H1 (cell line): ENCODE data around the gene SENP3. TPM values are rescaled to one million over a fixed set of nuclear protein-coding genes. Genes with fewer than 3 reads are reported as not detected.

ENCODE experiments used
- CTCF ChIA-PET: fragments of 300-600 bp; sonication (Branson Sonifier 250); formaldehyde crosslinking; loops from one replicate; lab custom pipeline; 2021; ENCODE audit not compliant: partially characterized antibody; lab: Charles Lee
- POLR2A ChIA-PET: fragments of 300-600 bp; sonication (Branson Sonifier 250); formaldehyde crosslinking; loops from one replicate; lab custom pipeline; 2021; ENCODE audit warnings: inconsistent platforms; ENCODE audit not compliant: partially characterized antibody; lab: Charles Lee
- DNase-seq, 2 experiments: peaks; one replicate each; pipeline versions ENCODE4 v3.0.0 to v3.0.0-alpha.2; 2010 to 2022; ENCODE audit warnings: low spot score in 2 of 2, low read depth in 1 of 2, mixed read lengths in 1 of 2
- FAIRE-seq: peaks from 2 replicates; lab custom pipeline; 2011; peaks lifted over from hg19 to GRCh38; lab: Jason Lieb, UNC
- H2AFZ ChIP-seq: 2 replicates; pipeline ENCODE4 v1.8.1; 2012; ENCODE audit warnings: low read length, inconsistent platforms
- H2AK5ac ChIP-seq: 2 replicates; pipeline ENCODE4 v1.6.1; 2013; ENCODE audit warnings: low read depth, low read length
- H2BK120ac ChIP-seq: replicated peaks from 2 replicates; pipeline ENCODE3; 2013; ENCODE audit warnings: low read depth, low read length, inconsistent platforms
- H2BK12ac ChIP-seq: 2 replicates; pipeline ENCODE4 v1.6.1; 2013; ENCODE audit warnings: low read depth, low read length
- H2BK15ac ChIP-seq: 2 replicates; pipeline ENCODE4 v1.6.1; 2013; ENCODE audit warnings: low read length
- H2BK20ac ChIP-seq: 2 replicates; pipeline ENCODE4 v1.6.1; 2013; ENCODE audit warnings: low read length
- H2BK5ac ChIP-seq: 2 replicates; pipeline ENCODE4 v1.6.1; 2013; ENCODE audit warnings: low read depth, low read length
- H3K14ac ChIP-seq: 2 replicates; pipeline ENCODE4 v1.6.1; 2013; ENCODE audit warnings: inconsistent platforms; ENCODE audit not compliant: insufficient read length
- H3K18ac ChIP-seq: 2 replicates; pipeline ENCODE4 v1.6.1; 2013; ENCODE audit warnings: low read length; ENCODE audit errors: extremely low read depth
- H3K23ac ChIP-seq: 2 replicates; pipeline ENCODE4 v1.6.1; 2013; ENCODE audit warnings: inconsistent platforms; ENCODE audit not compliant: insufficient read length
- H3K23me2 ChIP-seq: 2 replicates; pipeline ENCODE4 v1.6.1; 2013; ENCODE audit warnings: low read depth, low read length
- H3K27ac ChIP-seq: 2 replicates; pipeline ENCODE4 v1.6.1; 2011; ENCODE audit warnings: low read depth, low read length, inconsistent platforms
- H3K27me3 ChIP-seq, 4 experiments: replicated peaks in 1 of 4; 1 replicate in 1 of 4; 2 replicates in 3 of 4; pipeline versions ENCODE4 v1.6.1 to v1.8.1; 2011 to 2013; ENCODE audit warnings: low read length in 3 of 4, mild to moderate bottlenecking in 3 of 4, inconsistent platforms in 2 of 4, mixed read lengths in 2 of 4, moderate library complexity in 1 of 4; ENCODE audit not compliant: control insufficient read depth in 3 of 4, insufficient read depth in 3 of 4; ENCODE audit errors: extremely low read depth in 1 of 4
- H3K36me3 ChIP-seq, 4 experiments: 2 replicates each; pipeline versions ENCODE4 v1.6.1 to v1.8.1; 2011 to 2013; ENCODE audit warnings: mild to moderate bottlenecking in 4 of 4, low read length in 3 of 4, moderate library complexity in 2 of 4, control low read depth in 1 of 4, inconsistent platforms in 1 of 4; ENCODE audit not compliant: insufficient read depth in 4 of 4, control insufficient read depth in 2 of 4
- H3K4ac ChIP-seq: replicated peaks from 2 replicates; pipeline ENCODE3; 2013; ENCODE audit warnings: low read length, low read depth, mixed read lengths, inconsistent platforms; ENCODE audit not compliant: insufficient read length
- H3K4me1 ChIP-seq, 4 experiments: replicated peaks in 1 of 4; 1 replicate in 1 of 4; 2 replicates in 3 of 4; pipeline versions ENCODE4 v1.6.1 to v1.8.1; 2011 to 2013; ENCODE audit warnings: low read length in 3 of 4, inconsistent platforms in 2 of 4, mixed read lengths in 1 of 4; ENCODE audit not compliant: insufficient read depth in 4 of 4, control insufficient read depth in 3 of 4
- H3K4me2 ChIP-seq, 2 experiments: 2 replicates each; pipeline versions ENCODE4 v1.6.1 to v1.8.1; 2011 to 2013; ENCODE audit warnings: low read depth in 2 of 2, low read length in 2 of 2, control low read depth in 1 of 2, inconsistent platforms in 1 of 2, mild to moderate bottlenecking in 1 of 2; ENCODE audit not compliant: insufficient read depth in 1 of 2
- H3K4me3 ChIP-seq, 4 experiments: fragments of 200-600, 300-600 bp in 1 of 4; sonication (generic), shearing (Covaris generic), sonication (Bioruptor Twin) in 1 of 4; 2 replicates each; pipeline versions ENCODE4 v1.5.1 to v1.8.1; 2011 to 2016; ENCODE audit warnings: low read length in 4 of 4, low read depth in 3 of 4, control low read depth in 2 of 4, inconsistent platforms in 2 of 4, mild to moderate bottlenecking in 2 of 4, mixed read lengths in 1 of 4, moderate library complexity in 1 of 4; ENCODE audit not compliant: insufficient read depth in 2 of 4; ENCODE audit errors: extremely low read depth in 1 of 4
- H3K56ac ChIP-seq: replicated peaks from 2 replicates; pipeline ENCODE3; 2013; ENCODE audit warnings: low read depth, mild to moderate bottlenecking, mixed read lengths, low read length, inconsistent platforms; ENCODE audit not compliant: insufficient read length
- H3K79me1 ChIP-seq: 2 replicates; pipeline ENCODE4 v1.6.1; 2013; ENCODE audit warnings: low read depth, low read length, control low read depth
- H3K79me2 ChIP-seq, 2 experiments: 2 replicates each; pipeline versions ENCODE4 v1.6.1 to v1.8.1; 2012 to 2013; ENCODE audit warnings: low read length in 2 of 2, mild to moderate bottlenecking in 2 of 2, inconsistent platforms in 1 of 2; ENCODE audit not compliant: insufficient read depth in 2 of 2, control insufficient read depth in 1 of 2
- H3K9ac ChIP-seq, 4 experiments: replicated peaks in 1 of 4; 1 replicate in 1 of 4; 2 replicates in 3 of 4; pipeline versions ENCODE4 v1.6.1 to v1.8.1; 2011 to 2013; ENCODE audit warnings: low read depth in 3 of 4, low read length in 3 of 4, control low read depth in 2 of 4, mild to moderate bottlenecking in 2 of 4, moderate library complexity in 2 of 4, inconsistent platforms in 1 of 4; ENCODE audit errors: extremely low read depth in 1 of 4
- H3K9me3 ChIP-seq, 2 experiments: 2 replicates each; pipeline versions ENCODE4 v1.6.1 to v1.8.1; 2012 to 2013; ENCODE audit warnings: mild to moderate bottlenecking in 2 of 2, moderate library complexity in 2 of 2, control low read depth in 1 of 2, inconsistent platforms in 1 of 2, low read depth in 1 of 2, low read length in 1 of 2, mixed read lengths in 1 of 2; ENCODE audit not compliant: insufficient read depth in 2 of 2
- H4K20me1 ChIP-seq, 2 experiments: replicated peaks in 1 of 2; 2 replicates each; pipeline versions ENCODE3 to v1.8.1; 2011 to 2013; ENCODE audit warnings: inconsistent platforms in 2 of 2, low read length in 2 of 2, mild to moderate bottlenecking in 1 of 2; ENCODE audit not compliant: insufficient read depth in 2 of 2, control insufficient read depth in 1 of 2
- H4K5ac ChIP-seq: 2 replicates; pipeline ENCODE4 v1.6.1; 2013; ENCODE audit warnings: low read length, low read depth, mixed read lengths, inconsistent platforms; ENCODE audit not compliant: insufficient read length
- H4K8ac ChIP-seq: 2 replicates; pipeline ENCODE4 v1.8.0; 2013; ENCODE audit warnings: mild to moderate bottlenecking, moderate library complexity, low read length, inconsistent platforms; ENCODE audit not compliant: insufficient read depth; ENCODE audit errors: extremely low read depth
- H4K91ac ChIP-seq: replicated peaks from 2 replicates; pipeline ENCODE3; 2013; ENCODE audit warnings: low read length, mixed read lengths, inconsistent platforms; ENCODE audit not compliant: insufficient read length
- ASH2L ChIP-seq: fragments of 200-600, 300-600 bp; sonication (generic); IDR thresholded peaks from one replicate; pipeline ENCODE4 v1.7.1; 2017; ENCODE audit warnings: low read length
- CBX5 ChIP-seq: fragments of 300-800, 300-1000 bp; sonication (generic); IDR thresholded peaks from 2 replicates; pipeline ENCODE4 v1.7.1; 2016; ENCODE audit warnings: antibody characterized with exemption, low read length, low read depth
- FOSL1 ChIP-seq: IDR thresholded peaks from 2 replicates; pipeline ENCODE4 v1.6.1; 2011; ENCODE audit warnings: mild to moderate bottlenecking, low read depth, low read length, moderate library complexity; ENCODE audit not compliant: insufficient read depth
- HDAC2 ChIP-seq, 2 experiments: fragments of 300-600 bp in 1 of 2; sonication (generic) in 1 of 2; IDR thresholded peaks; 2 replicates each; pipeline ENCODE4 v1.6.1; 2011 to 2012; ENCODE audit warnings: low read depth in 2 of 2, low read length in 2 of 2, mild to moderate bottlenecking in 2 of 2, moderate library complexity in 2 of 2, borderline replicate concordance in 1 of 2, inconsistent platforms in 1 of 2
- JUN ChIP-seq: IDR thresholded peaks from 2 replicates; pipeline ENCODE4 v1.6.1; 2011; ENCODE audit warnings: low read depth, mild to moderate bottlenecking, improper control_type of control experiment, low read length
- JUND ChIP-seq: IDR thresholded peaks from 2 replicates; pipeline ENCODE4 v1.6.1; 2011; ENCODE audit warnings: mild to moderate bottlenecking, improper control_type of control experiment, low read length
- NRF1 ChIP-seq: IDR thresholded peaks from 2 replicates; pipeline ENCODE4 v1.6.1; 2011; ENCODE audit warnings: mild to moderate bottlenecking, low read depth, low read length, improper control_type of control experiment
- RAD21 ChIP-seq, 2 experiments: IDR thresholded peaks in 1 of 2; conservative IDR thresholded peaks in 1 of 2; 2 replicates each; pipeline ENCODE4 v1.6.1; 2011; ENCODE audit warnings: low read depth in 2 of 2, low read length in 2 of 2, improper control_type of control experiment in 1 of 2, inconsistent platforms in 1 of 2, mild to moderate bottlenecking in 1 of 2, moderate library complexity in 1 of 2
- RBBP5 ChIP-seq: IDR thresholded peaks from 2 replicates; pipeline ENCODE4 v1.7.1; 2012; ENCODE audit warnings: low read depth, mild to moderate bottlenecking, inconsistent platforms, low read length, moderate library complexity, borderline replicate concordance
- RNF2 ChIP-seq: fragments of 200-900, 300-1000 bp; sonication (generic); IDR thresholded peaks from 2 replicates; pipeline ENCODE4 v1.7.1; 2016; ENCODE audit warnings: borderline replicate concordance, low read depth, mild to moderate bottlenecking, antibody characterized with exemption, low read length; ENCODE audit not compliant: poor library complexity, severe bottlenecking; ENCODE audit errors: missing control alignments
- SIX5 ChIP-seq: IDR thresholded peaks from 2 replicates; pipeline ENCODE4 v1.6.1; 2011; ENCODE audit warnings: mild to moderate bottlenecking, low read depth, low read length
- ZNF274 ChIP-seq: IDR thresholded peaks from 2 replicates; pipeline ENCODE4 v1.7.0; 2012; ENCODE audit warnings: low read length, borderline replicate concordance; ENCODE audit errors: extremely low read depth
- WGBS, 2 experiments: shearing (Covaris generic) in 1 of 2; methylation state at CpG; one replicate each; pipeline versions ENCODE4 v1.1.6 to v1.1.7; 2013 to 2015; ENCODE audit warnings: low lambda C conversion rate in 2 of 2, mixed read lengths in 2 of 2, inconsistent platforms in 1 of 2, low coverage in 1 of 2, missing lambda C conversion rate in 1 of 2; ENCODE audit not compliant: insufficient replicate concordance in 2 of 2, insufficient coverage in 1 of 2, insufficient read length in 1 of 2; ENCODE audit errors: extremely low coverage in 1 of 2, missing lambda C conversion rate in 1 of 2; 5-methylcytosine and 5-hydroxymethylcytosine counted together
- polyA plus RNA-seq, 7 experiments: library from polyadenylated mRNA; depleted of rRNA in 3 of 7; stranded (reverse) in 5 of 7; unstranded in 2 of 7; fragments of >200 nt in 5 of 7; fragments of 200-250 nt in 2 of 7; gene quantifications; 1 replicate in 5 of 7; 2 replicates in 1 of 7; 4 replicates in 1 of 7; pipeline versions ENCODE4 v1.2.1 to v1.2.3, GENCODE V29; 2011 to 2013; ENCODE audit warnings: missing spikeins in 2 of 7, mixed read lengths in 2 of 7
- total RNA-seq: library from RNA; stranded (reverse); fragmentation: NEBNext Ultra II Directional; extraction: Animal tissue kit (Norgen Biotek cat#: 25700); gene quantifications from 2 replicates; pipeline ENCODE4 v1.2.1, GENCODE V29; 2021

The SENP3 gene
- total and polyA plus RNA-seq, 2 of the 8 experiments (the other 6 are each of a cell fraction or from before 2014, with no cell fraction given) = 86.2 to 129 TPM

DNA sequence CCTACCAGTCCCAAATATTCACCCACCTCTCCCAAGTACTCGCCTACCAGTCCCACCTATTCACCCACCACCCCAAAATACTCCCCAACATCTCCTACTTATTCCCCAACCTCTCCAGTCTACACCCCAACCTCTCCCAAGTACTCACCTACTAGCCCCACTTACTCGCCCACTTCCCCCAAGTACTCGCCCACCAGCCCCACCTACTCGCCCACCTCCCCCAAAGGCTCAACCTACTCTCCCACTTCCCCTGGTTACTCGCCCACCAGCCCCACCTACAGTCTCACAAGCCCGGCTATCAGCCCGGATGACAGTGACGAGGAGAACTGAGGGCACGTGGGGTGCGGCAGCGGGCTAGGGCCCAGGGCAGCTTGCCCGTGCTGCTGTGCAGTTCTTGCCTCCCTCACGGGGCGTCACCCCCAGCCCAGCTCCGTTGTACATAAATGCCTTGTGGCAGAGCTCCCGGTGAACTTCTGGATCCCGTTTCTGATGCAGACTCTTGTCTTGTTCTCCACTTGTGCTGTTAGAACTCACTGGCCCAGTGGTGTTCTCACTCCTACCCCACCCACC is 47.8 kb upstream of the SENP3 start:
- H3K36me3 ChIP-seq = peaks cover 28 to 51% (median 46%) of the 10 kb centered on the region in 4 experiments
- no peak overlapping the region for H3K18ac ChIP-seq
- peaks cover 0 to 16% of the 10 kb centered on the region in 2 experiments for H4K20me1 ChIP-seq
- no peak overlapping the region for H3K4ac ChIP-seq
- no peak overlapping the region for H2BK15ac ChIP-seq
- WGBS, 2 experiments = 89% methylated on average over 16 of the region's 17 CpGs; no CpG with 5 or more reads in 1 of the 2 experiments
- H2BK120ac ChIP-seq = no peak overlapping the region
- no peaks in the 10 kb centered on the region for H3K27me3 ChIP-seq
- DNase-seq (no peak), FAIRE-seq (no peak)
- POLR2A ChIA-PET = interaction anchor here (0.7 to 4.5 kb wide), 11 partner anchors 9 to 73 kb away, joined by 3 to 24 read pairs (median 4); partner anchors contain the start of genes POLR2A and TNFSF13
- H3K23ac ChIP-seq = no peak overlapping the region
- H3K4me1 ChIP-seq = no peaks in the 10 kb centered on the region
- CTCF ChIA-PET = interaction anchor here (0.7 to 11.8 kb wide), 45 partner anchors 7 to 509 kb away, joined by 3 to 251 read pairs (median 4); partner anchors contain the start of genes SENP3, TMEM256, TMEM95 and TNFSF13
- no peak overlapping the region for H3K27ac ChIP-seq
- no peak overlapping the region for H2BK12ac ChIP-seq
- H3K79me1 ChIP-seq = no peaks in the 10 kb centered on the region; the same call in 1 of the 2 replicates
- H3K56ac ChIP-seq = no peak overlapping the region
- H3K9ac ChIP-seq = no peak overlapping the region
- no peak overlapping the region for H3K4me3 ChIP-seq
- no peaks in the 10 kb centered on the region for H3K9me3 ChIP-seq
- H4K91ac ChIP-seq = no peak overlapping the region
- H4K5ac ChIP-seq = no peak overlapping the region
- no peak overlapping the region for H3K4me2 ChIP-seq
- H4K8ac ChIP-seq = no peak overlapping the region
- no peak overlapping the region for H2BK5ac ChIP-seq
- H3K14ac ChIP-seq = no peak overlapping the region
- H2AK5ac ChIP-seq = no peak overlapping the region
- H2BK20ac ChIP-seq = no peak overlapping the region
- H3K23me2 ChIP-seq = peaks cover 5% of the 10 kb centered on the region; the same call in 1 of the 2 replicates
- H3K79me2 ChIP-seq = no peaks in the 10 kb centered on the region
- no peak overlapping the region for H2AFZ ChIP-seq
- TF ChIP-seq CBX5 (no peak), RNF2 (no peak), RBBP5 (no peak), HDAC2 (IDR thresholded peaks at IDR 0.05; ENCODE audit: borderline replicate concordance in 1 of 2, low read depth in 2 of 2, low read length in 2 of 2) (no peak), NRF1 (no peak), ZNF274 (no peak), JUN (no peak), JUND (no peak), FOSL1 (no peak), ASH2L (no peak), SIX5 (no peak), RAD21 (IDR thresholded peaks at IDR 0.05 in 1 of 2, conservative IDR thresholded peaks at IDR 0.05 in 1 of 2; ENCODE audit: low read depth in 2 of 2, low read length in 2 of 2) (no peak)
